NK-92 treated with Interleukin-12 subunit alpha and Interleukin-12 subunit beta, amount 100 ng/mL, for 24 hours (cell line): Measurements from ENCODE around the gene GOLGA8N.

Source experiments
- DNase-seq: peaks from one replicate; lab custom pipeline; 2025; lab: John Stamatoyannopoulos, UW

Gene GOLGA8N

GRCh38 chr15:32651229-32651837 is 58.1 kb downstream of the GOLGA8N start:
- no peak for DNase-seq

- DNase-seq, result no peak
These were observed 58.9 kb downstream of the GOLGA8N start for GRCh38 chr15:32652178-32652577.

- no peak for DNase-seq
These were observed 62.8 kb downstream of the GOLGA8N start for GRCh38 chr15:32656091-32656490.

GRCh38 chr15:32656496-32656895 is 63.2 kb downstream of the GOLGA8N start:
- no peak for DNase-seq
